ENCODE measurements around the gene KCTD12.

Gene KCTD12
- long read RNA-seq, full-length matches to known transcripts = 4 of 4 reads
- long read RNA-seq, partial matches to known transcripts = 0 of 4 reads
- long read RNA-seq, other reads (novel, unspliced or antisense) = 0 of 4 reads

GRCh38 chr13:76886292-76887075, at the start of gene KCTD12:
KCTD12 (minus strand) TSS chr13:76886405; CDS start chr13:76886148, 257 bp downstream.
- peak within 1 kb of the TSS; percentile 74 for H3K4me3 ChIP-seq (replicated peaks; ENCODE audit: insufficient read depth, low read length)
- peak within 1 kb of the TSS; percentile 38 for H3K27ac ChIP-seq (replicated peaks)
- DNase-seq (ENCODE audit: low read depth in 1 of 2, low spot score in 1 of 2) = peak in 1 of 2 experiments; percentile 60
- TF ChIP-seq, protein P1, sequence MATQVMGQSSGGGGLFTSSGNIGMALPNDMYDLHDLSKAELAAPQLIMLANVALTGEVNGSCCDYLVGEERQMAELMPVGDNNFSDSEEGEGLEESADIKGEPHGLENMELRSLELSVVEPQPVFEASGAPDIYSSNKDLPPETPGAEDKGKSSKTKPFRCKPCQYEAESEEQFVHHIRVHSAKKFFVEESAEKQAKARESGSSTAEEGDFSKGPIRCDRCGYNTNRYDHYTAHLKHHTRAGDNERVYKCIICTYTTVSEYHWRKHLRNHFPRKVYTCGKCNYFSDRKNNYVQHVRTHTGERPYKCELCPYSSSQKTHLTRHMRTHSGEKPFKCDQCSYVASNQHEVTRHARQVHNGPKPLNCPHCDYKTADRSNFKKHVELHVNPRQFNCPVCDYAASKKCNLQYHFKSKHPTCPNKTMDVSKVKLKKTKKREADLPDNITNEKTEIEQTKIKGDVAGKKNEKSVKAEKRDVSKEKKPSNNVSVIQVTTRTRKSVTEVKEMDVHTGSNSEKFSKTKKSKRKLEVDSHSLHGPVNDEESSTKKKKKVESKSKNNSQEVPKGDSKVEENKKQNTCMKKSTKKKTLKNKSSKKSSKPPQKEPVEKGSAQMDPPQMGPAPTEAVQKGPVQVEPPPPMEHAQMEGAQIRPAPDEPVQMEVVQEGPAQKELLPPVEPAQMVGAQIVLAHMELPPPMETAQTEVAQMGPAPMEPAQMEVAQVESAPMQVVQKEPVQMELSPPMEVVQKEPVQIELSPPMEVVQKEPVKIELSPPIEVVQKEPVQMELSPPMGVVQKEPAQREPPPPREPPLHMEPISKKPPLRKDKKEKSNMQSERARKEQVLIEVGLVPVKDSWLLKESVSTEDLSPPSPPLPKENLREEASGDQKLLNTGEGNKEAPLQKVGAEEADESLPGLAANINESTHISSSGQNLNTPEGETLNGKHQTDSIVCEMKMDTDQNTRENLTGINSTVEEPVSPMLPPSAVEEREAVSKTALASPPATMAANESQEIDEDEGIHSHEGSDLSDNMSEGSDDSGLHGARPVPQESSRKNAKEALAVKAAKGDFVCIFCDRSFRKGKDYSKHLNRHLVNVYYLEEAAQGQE (IDR thresholded peaks at IDR 0.05; ENCODE audit: insufficient replicate concordance, low read depth) = no peak
- TF ChIP-seq GABPA (IDR thresholded peaks at IDR 0.05; ENCODE audit: low read depth) (no peak), SPI1 (IDR thresholded peaks at IDR 0.05; ENCODE audit: borderline replicate concordance, low read depth) (no peak), CTCF (IDR thresholded peaks at IDR 0.05; ENCODE audit: insufficient read depth, low read length) (no peak), POLR2AphosphoS5 (IDR thresholded peaks at IDR 0.05; ENCODE audit: low read depth) (no peak)
- peaks cover 31% of the 10 kb centered on the region for H3K27me3 ChIP-seq (ENCODE audit: insufficient read depth, poor library complexity, severe bottlenecking)

- TF ChIP-seq CTCF (IDR thresholded peaks at IDR 0.05; ENCODE audit: insufficient read depth, low read length) (no peak), GABPA (IDR thresholded peaks at IDR 0.05; ENCODE audit: low read depth) (no peak), SPI1 (IDR thresholded peaks at IDR 0.05; ENCODE audit: borderline replicate concordance, low read depth) (no peak), POLR2AphosphoS5 (IDR thresholded peaks at IDR 0.05; ENCODE audit: low read depth) (no peak)
- TF ChIP-seq, protein P1 (IDR thresholded peaks at IDR 0.05; ENCODE audit: insufficient replicate concordance, low read depth) = no peak
- H3K27me3 ChIP-seq (ENCODE audit: insufficient read depth, poor library complexity, severe bottlenecking) = no peaks in the 10 kb centered on the region
- H3K27ac ChIP-seq (replicated peaks) = no peak overlapping the region
- no peak for DNase-seq (ENCODE audit: low read depth in 1 of 2, low spot score in 1 of 2)
- H3K4me3 ChIP-seq (replicated peaks; ENCODE audit: insufficient read depth, low read length) = no peak overlapping the region
These were observed 48.5 kb upstream of the KCTD12 start for GRCh38 chr13:76934671-76935070.

DNA sequence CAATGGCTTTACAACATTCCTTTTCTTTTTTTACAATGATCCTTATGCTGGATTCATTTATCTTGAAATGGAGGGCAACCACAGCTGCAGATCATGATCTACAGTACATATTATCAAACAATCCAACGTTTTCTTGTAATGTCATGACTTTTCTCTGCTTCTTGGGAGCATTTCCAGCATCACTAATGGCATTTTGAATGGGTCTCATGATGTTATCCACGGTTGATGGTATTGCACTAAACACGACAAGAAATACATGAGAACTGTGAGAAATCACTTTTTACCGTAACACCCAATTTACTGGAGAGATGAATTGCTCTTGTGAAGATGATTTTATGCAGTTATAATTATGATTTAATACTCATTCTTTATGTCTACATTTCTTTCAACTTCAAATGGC, 45.9 kb upstream of the KCTD12 start:
- no peak for DNase-seq (ENCODE audit: low read depth in 1 of 2, low spot score in 1 of 2)
- H3K27ac ChIP-seq (replicated peaks) = no peak overlapping the region
- no peaks in the 10 kb centered on the region for H3K27me3 ChIP-seq (ENCODE audit: insufficient read depth, poor library complexity, severe bottlenecking)
- TF ChIP-seq GABPA (IDR thresholded peaks at IDR 0.05; ENCODE audit: low read depth) (no peak), SPI1 (IDR thresholded peaks at IDR 0.05; ENCODE audit: borderline replicate concordance, low read depth) (no peak), POLR2AphosphoS5 (IDR thresholded peaks at IDR 0.05; ENCODE audit: low read depth) (no peak), CTCF (IDR thresholded peaks at IDR 0.05; ENCODE audit: insufficient read depth, low read length) (no peak)
- TF ChIP-seq, protein P1 (IDR thresholded peaks at IDR 0.05; ENCODE audit: insufficient replicate concordance, low read depth) = no peak
- no peak overlapping the region for H3K4me3 ChIP-seq (replicated peaks; ENCODE audit: insufficient read depth, low read length)

Data from HL-60 (cell line).